Measurements from ENCODE around the gene CNOT2.
A peak's percentile ranks its signal among the peaks of the same experiment; 100 is the strongest.

The CNOT2 gene

GRCh38 chr12:70251661-70252060 is 8.4 kb downstream of the CNOT2 start:
- DNase-seq, result no peak

DNA sequence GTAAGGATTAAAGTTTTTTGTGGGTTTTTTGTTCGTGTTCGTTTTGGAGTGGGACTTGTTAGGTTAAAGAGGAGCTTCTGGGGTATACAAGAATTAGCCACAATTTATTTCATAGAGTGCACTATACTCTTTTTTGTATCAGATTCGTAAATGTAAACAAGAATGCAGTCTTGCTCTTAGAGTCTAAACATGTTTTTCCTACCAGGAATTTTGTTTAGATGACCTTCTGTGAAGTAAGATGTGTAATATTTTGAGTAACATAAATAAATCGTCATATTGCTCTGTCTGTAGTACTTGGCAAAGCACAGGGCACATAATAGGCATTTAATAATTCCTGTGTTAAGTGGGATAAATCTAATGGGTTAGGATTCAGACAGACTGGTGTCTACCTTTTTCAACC is 9.6 kb downstream of the CNOT2 start:
- DNase-seq, result no peak

GRCh38 chr12:70254225-70254624 is 11.0 kb downstream of the CNOT2 start:
- no peak for DNase-seq

DNA sequence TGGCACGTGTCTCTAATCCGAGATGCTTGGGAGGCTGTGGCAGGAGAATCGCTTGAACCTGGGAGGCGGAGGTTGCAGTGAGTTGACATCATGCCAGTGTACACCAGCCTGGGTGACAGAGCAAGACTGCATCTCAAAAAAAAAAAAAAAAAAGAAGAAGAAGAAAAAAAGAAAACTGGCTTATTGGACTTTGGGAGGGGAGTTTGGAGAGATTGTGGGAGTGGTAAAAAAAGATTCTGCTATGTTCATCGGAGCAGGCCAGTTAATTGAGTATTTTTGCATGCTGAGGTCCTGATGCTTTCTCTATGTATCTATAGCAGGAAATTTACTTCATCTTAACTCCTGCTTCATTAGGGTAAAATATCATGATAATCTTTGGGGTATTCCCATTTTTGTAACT is 11.6 kb downstream of the CNOT2 start:
- no peak for DNase-seq

DNA sequence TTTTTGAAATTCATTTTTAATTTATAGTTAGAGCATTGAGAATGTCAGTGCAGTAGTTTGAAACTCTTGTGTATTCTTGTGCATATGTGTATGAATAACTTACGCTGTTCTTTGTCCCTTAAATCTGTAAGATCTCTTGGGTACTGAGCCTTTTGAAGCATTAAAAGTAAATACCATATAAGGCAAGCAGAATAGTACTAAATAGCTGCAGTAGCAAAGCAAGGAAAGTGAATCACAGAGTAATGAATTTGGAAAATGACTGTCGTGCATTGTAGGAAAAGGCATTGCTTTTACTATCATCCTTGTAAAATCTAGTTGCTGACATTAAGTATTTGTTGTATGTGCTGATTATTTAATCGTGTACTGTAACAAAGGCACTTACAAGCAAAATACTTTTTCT is 12.1 kb downstream of the CNOT2 start:
- DNase-seq, result no peak

DNA sequence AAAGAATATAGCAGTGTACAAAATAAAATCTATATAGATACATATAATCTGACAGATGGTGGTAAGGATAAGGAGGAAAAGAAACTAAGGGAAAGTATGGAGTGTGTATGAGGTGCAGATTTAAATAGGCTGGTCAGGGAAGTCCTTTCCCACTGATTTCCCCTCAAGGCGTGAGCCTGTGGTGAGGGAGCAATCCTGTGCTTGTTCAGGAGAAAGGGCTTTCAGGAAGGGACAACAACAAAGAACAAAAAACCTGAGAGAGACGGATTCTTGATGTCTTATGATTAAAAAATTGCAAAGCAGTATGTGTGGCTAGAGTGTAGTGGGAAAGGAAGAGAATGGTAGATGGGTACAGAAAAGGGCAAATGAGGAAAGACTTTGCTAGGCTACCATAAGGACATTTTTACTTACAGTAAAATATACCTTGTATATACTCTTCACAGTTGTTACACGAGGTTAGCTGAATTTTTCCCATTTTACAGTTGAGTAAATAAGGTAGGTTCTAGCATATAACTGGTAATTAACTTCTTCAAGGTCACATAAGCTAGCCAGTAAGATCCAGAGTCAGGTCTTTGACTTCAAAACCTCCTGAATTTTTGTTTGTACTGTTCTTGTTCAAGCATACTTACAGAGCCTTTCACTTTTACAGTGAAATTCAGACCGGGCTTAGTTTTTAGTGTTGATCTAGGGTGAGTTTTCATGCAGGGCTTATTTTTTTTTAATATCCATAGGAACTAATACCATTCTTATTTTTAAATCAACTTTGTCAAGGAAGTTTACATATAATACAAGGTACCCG is 15.6 kb downstream of the CNOT2 start:
- DNase-seq, result no peak

GRCh38 chr12:70260646-70261045 is 17.4 kb downstream of the CNOT2 start:
- no peak for DNase-seq

GRCh38 chr12:70264067-70264867 is 21.0 kb downstream of the CNOT2 start:
- DNase-seq, result no peak

DNA sequence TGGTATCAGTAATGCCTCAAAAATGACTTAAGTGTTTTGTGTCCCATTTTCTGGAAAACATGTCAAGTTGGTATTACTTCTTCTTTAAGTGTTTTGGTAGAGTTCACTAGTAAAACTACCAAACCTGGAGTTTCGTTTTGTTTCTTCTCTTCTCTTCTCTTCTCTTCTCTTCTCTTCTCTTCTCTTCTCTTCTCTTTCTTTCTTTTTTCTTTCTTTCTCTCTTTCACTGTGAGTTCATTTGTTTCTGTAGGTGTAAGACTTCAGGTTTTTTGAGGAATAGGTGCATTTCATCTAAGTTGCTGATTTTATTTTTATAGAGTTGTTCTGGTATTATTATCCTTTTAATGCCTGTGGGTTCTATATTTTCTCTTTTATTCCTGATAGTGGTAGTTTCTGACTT is 21.9 kb downstream of the CNOT2 start:
- no peak for DNase-seq

GRCh38 chr12:70267550-70267949 is 24.3 kb downstream of the CNOT2 start:
- no peak for DNase-seq

- DNase-seq, result no peak
These were observed 25.7 kb downstream of the CNOT2 start for GRCh38 chr12:70268972-70269371.

GRCh38 chr12:70270108-70270507 is 26.9 kb downstream of the CNOT2 start:
- DNase-seq, result no peak

DNA sequence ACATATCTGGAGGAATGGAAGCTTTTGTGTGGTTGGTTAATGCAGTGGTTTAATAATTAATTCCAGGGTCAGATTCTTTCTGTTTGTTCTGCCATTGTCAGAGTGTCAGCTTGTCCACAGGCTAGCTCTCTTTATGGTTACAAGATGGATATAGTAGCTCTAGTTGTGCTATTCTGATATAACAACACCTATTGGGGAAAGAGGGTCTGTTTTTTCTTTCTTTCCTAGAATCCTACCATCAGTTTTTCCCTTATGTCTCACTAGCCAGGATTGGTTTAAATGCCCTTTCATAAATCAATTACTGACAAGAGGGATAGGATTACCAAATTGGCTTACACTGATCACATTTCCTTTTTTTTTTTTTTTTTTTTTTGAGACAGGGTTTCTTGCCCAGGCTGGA is 27.8 kb downstream of the CNOT2 start:
- DNase-seq, result no peak

- DNase-seq, result no peak
These were observed 29.3 kb downstream of the CNOT2 start for GRCh38 chr12:70272510-70272909.

- DNase-seq, result no peak
These were observed 31.8 kb downstream of the CNOT2 start for GRCh38 chr12:70275045-70275444.

DNA sequence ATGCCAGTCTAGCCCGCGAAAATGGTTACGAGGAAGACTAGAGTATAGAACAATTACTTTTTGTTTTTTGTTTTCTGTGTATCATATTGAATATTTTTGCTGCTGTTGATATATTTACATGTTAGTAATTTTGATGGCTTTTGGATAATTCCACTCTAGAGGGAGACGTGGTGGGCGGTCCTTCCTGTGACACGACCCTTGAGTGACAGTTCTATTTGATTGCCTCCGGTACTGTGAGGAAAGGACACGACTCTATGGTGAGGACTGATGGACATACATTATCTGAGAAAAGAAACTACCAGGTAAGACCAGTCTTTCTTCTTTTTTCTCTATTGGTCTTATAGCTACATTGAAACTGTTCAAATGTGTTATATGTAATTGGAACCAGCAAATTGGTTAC is 34.7 kb downstream of the CNOT2 start:
- DNase-seq, result no peak

- no peak for DNase-seq
These were observed 35.7 kb downstream of the CNOT2 start for GRCh38 chr12:70278945-70279344.

DNA sequence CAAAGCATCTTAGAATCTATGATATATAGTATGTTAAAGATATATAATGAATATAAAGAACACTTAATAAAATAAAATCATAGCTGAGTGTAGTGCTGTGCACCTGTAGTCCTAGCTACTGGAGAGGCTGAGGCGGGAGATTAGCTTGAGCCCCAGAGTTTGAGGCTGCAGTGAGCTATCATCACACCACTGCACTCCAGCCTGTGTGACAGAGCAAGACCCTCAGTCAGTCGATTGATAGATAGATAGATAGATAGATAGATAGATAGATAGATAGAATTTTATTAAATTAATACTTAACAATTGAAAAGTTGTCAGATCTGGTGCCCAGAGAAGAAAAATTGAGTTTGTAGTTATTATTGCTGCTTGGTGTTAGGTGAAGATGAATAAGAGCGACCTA is 40.0 kb downstream of the CNOT2 start:
- DNase-seq, result no peak

- no peak for DNase-seq
These were observed 45.6 kb downstream of the CNOT2 start for GRCh38 chr12:70288817-70289216.

GRCh38 chr12:70290116-70290515 is 46.9 kb downstream of the CNOT2 start:
- DNase-seq, result no peak

DNA sequence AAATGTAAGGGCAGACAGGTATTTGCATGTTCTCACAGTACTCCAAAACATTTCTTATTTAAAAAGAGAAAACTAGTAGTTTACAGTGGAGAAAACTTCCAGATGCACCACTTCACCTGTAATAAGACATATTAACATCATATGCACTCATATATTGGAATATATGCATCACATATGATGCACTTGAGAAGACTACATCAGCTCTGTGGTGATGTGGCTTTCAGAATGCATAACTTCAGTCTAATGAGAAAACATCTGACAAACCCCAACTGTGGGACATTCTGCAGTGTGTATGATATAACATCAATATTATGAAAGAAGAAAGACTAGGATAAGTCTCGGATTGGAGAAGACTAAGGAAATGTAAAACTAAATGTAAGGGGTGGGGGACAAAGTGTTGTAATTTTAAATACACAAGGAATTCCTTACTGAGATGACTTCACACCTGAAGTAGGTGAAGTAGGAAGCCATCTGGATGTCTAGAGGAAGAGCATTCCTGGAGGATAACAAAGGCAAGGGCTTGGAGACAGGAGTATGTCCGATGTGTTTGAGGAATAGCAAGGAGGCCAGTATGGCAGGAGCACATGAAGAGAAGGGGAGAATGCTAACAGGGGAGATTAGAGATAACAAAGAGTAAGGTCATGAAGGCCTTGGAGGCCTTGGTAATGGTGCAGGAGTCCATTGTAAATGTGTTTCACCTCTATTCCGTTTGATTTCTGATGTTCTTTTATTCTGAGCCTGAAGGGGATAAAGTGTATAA is 49.0 kb downstream of the CNOT2 start:
- no peak for DNase-seq

DNA sequence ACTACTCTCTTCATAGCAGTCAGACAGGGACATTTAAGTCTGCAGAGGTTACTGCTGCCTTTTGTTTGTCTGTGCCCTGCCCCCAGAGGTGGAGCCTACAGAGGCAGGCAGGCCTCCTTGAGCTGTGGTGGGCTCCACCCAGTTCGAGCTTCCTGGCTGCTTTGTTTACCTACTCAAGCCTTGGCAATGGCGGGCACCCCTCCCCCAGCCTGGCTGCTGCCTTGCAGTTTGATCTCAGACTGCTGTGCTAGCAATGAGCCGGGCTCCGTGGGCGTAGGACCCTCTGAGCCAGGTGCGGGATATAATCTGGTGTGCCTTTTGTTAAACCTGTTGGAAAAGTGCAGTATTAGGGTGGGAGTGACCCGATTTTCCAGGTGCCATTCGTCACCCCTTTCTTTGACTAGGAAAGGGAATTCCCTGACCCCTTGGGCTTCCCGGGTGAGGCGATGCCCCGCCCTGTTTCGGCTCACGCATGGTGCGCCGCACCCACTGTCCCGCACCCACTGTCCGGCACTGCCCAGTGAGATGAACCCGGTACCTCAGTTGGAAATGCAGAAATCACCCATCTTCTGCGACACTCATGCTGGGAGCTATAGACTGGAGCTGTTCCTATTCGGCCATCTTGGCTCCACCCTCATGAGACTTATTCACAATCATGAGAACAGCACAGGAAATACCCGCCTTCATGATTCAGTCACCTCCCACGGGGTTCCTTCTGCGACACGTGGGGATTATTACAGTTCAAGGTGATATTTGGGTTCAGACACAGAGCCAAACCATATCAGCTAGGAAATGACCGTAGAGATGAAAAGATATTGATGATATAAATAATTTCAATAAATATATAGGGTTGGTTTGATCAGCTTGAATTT is 61.7 kb downstream of the CNOT2 start:
- DNase-seq, result peak; percentile 39

GRCh38 chr12:70305794-70306193 is 62.6 kb downstream of the CNOT2 start:
- DNase-seq, result no peak
